HepG2 (cell line): ENCODE results near the gene RAPGEF6. TPM values are rescaled to one million over a fixed set of nuclear protein-coding genes. Genes with fewer than 3 reads are reported as not detected.

ENCODE experiments used
- ADNP ChIP-seq: sonication (generic); formaldehyde crosslinking; IDR thresholded peaks from 2 replicates; pipeline ENCODE4 v1.4.0; 2020; ENCODE audit warnings: missing genetic modification reagents
- CTCF ChIP-seq: sonication (generic); formaldehyde crosslinking; IDR thresholded peaks from 2 replicates; pipeline ENCODE4 v1.5.0; 2020; ENCODE audit warnings: mild to moderate bottlenecking, missing genetic modification reagents, moderate library complexity
- FOXK2 ChIP-seq: fragments of 450-650 bp; IDR thresholded peaks from 2 replicates; pipeline ENCODE4 v1.6.1; 2016
- HOXA7 ChIP-seq: sonication (generic); formaldehyde crosslinking; IDR thresholded peaks from 2 replicates; pipeline ENCODE4 v1.8.1; 2022; ENCODE audit warnings: mild to moderate bottlenecking, missing genetic modification reagents, moderate library complexity
- MED8 ChIP-seq: sonication (generic); formaldehyde crosslinking; IDR thresholded peaks from 2 replicates; pipeline ENCODE4 v1.8.1; 2023; ENCODE audit warnings: mild to moderate bottlenecking, missing genetic modification reagents; ENCODE audit not compliant: insufficient replicate concordance
- SOX13 ChIP-seq, 3 experiments: fragments of 450-650 bp in 1 of 3; sonication (generic) in 1 of 3; formaldehyde crosslinking in 1 of 3; IDR thresholded peaks in 2 of 3; conservative IDR thresholded peaks in 1 of 3; 2 replicates each; pipeline versions ENCODE4 v1.5.0 to v1.6.1; 2016 to 2020; ENCODE audit warnings: antibody characterized with exemption in 1 of 3, mild to moderate bottlenecking in 1 of 3, missing compliant biosample characterization in 1 of 3, missing genetic modification reagents in 1 of 3, moderate library complexity in 1 of 3
- ZBTB33 ChIP-seq: sonication (generic); formaldehyde crosslinking; IDR thresholded peaks from 2 replicates; pipeline ENCODE4 v1.4.0; 2020; ENCODE audit warnings: missing genetic modification reagents
- ZNF3 ChIP-seq: IDR thresholded peaks from 2 replicates; pipeline ENCODE4 v1.7.0; 2017; ENCODE audit warnings: inconsistent platforms
- polyA plus RNA-seq, 8 experiments: library from polyadenylated mRNA; depleted of rRNA in 3 of 8; stranded (reverse) in 7 of 8; unstranded in 1 of 8; fragments of >200 nt; fragmentation: Illumina TruSeq in 4 of 8; extraction: Trizol in 4 of 8; gene quantifications; 2 replicates each; pipeline versions ENCODE4 v1.2.1 to v1.2.3, GENCODE V29; 2011 to 2016; ENCODE audit warnings: low read depth in 4 of 8, missing spikeins in 1 of 8, mixed read lengths in 1 of 8; ENCODE audit not compliant: insufficient read depth in 1 of 8
- total RNA-seq, 5 experiments: library from RNA; depleted of rRNA; stranded (reverse); fragments of >200 nt; fragmentation: Illumina TruSeq; extraction: Trizol; gene quantifications; 2 replicates each; pipeline ENCODE4 v1.2.3, GENCODE V29; 2016; ENCODE audit warnings: low read depth in 1 of 5
- TF ChIP-seq, protein P1 (sequence below): sonication (generic); formaldehyde crosslinking; IDR thresholded peaks from one replicate; pipeline ENCODE4 v1.5.1; 2020; ENCODE audit warnings: mild to moderate bottlenecking, missing genetic modification reagents; ENCODE audit errors: not compliant biosample characterization
- TF ChIP-seq, protein P2 (sequence below), 2 experiments: fragments of 450-650 bp in 1 of 2; sonication (generic) in 1 of 2; formaldehyde crosslinking; IDR thresholded peaks; 2 replicates each; pipeline versions ENCODE4 v1.5.0 to v1.8.0; 2020 to 2022; ENCODE audit warnings: mild to moderate bottlenecking in 1 of 2, missing genetic modification reagents in 1 of 2
- TF ChIP-seq, protein P3 (sequence below): sonication (generic); formaldehyde crosslinking; IDR thresholded peaks from 2 replicates; pipeline ENCODE4 v1.4.0; 2020; ENCODE audit warnings: missing genetic modification reagents, borderline replicate concordance

RAPGEF6 gene
- total and polyA plus RNA-seq, 2 of the 13 experiments (the other 11 are each of a cell fraction or from before 2014, with no cell fraction given): 7.7 to 24.6 TPM

- no peak for TF ChIP-seq CTCF (CRISPR knock-in tag)
- no peak for TF ChIP-seq FOXK2
- TF ChIP-seq, protein P1, sequence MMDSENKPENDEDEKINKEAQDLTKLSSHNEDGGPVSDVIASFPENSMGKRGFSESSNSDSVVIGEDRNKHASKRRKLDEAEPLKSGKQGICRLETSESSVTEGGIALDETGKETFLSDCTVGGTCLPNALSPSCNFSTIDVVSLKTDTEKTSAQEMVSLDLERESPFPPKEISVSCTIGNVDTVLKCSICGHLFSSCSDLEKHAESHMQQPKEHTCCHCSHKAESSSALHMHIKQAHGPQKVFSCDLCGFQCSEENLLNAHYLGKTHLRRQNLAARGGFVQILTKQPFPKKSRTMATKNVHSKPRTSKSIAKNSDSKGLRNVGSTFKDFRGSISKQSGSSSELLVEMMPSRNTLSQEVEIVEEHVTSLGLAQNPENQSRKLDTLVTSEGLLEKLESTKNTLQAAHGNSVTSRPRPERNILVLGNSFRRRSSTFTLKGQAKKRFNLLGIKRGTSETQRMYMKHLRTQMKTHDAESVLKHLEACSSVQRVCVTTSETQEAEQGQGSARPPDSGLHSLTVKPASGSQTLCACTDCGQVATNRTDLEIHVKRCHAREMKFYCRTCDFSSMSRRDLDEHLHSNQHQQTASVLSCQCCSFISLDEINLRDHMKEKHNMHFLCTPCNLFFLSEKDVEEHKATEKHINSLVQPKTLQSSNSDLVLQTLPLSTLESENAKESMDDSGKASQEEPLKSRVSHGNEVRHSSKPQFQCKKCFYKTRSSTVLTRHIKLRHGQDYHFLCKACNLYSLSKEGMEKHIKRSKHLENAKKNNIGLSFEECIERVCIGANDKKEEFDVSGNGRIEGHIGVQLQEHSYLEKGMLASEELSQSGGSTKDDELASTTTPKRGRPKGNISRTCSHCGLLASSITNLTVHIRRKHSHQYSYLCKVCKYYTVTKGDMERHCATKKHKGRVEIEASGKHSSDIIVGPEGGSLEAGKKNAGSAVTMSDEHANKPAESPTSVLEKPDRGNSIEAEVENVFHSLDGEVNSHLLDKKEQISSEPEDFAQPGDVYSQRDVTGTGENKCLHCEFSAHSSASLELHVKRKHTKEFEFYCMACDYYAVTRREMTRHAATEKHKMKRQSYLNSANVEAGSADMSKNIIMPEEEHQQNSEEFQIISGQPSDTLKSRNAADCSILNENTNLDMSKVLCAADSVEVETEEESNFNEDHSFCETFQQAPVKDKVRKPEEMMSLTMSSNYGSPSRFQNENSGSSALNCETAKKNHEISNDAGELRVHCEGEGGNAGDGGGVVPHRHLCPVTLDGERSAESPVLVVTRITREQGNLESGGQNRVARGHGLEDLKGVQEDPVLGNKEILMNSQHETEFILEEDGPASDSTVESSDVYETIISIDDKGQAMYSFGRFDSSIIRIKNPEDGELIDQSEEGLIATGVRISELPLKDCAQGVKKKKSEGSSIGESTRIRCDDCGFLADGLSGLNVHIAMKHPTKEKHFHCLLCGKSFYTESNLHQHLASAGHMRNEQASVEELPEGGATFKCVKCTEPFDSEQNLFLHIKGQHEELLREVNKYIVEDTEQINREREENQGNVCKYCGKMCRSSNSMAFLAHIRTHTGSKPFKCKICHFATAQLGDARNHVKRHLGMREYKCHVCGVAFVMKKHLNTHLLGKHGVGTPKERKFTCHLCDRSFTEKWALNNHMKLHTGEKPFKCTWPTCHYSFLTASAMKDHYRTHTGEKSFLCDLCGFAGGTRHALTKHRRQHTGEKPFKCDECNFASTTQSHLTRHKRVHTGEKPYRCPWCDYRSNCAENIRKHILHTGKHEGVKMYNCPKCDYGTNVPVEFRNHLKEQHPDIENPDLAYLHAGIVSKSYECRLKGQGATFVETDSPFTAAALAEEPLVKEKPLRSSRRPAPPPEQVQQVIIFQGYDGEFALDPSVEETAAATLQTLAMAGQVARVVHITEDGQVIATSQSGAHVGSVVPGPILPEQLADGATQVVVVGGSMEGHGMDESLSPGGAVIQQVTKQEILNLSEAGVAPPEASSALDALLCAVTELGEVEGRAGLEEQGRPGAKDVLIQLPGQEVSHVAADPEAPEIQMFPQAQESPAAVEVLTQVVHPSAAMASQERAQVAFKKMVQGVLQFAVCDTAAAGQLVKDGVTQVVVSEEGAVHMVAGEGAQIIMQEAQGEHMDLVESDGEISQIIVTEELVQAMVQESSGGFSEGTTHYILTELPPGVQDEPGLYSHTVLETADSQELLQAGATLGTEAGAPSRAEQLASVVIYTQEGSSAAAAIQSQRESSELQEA (CRISPR knock-in tag): no peak
- TF ChIP-seq MED8: no peak
- no peak for TF ChIP-seq ADNP (CRISPR knock-in tag)
- TF ChIP-seq, protein P2, sequence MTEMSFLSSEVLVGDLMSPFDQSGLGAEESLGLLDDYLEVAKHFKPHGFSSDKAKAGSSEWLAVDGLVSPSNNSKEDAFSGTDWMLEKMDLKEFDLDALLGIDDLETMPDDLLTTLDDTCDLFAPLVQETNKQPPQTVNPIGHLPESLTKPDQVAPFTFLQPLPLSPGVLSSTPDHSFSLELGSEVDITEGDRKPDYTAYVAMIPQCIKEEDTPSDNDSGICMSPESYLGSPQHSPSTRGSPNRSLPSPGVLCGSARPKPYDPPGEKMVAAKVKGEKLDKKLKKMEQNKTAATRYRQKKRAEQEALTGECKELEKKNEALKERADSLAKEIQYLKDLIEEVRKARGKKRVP (CRISPR knock-in tag; IDR thresholded peaks at IDR 0.05): no peak
- no peak for TF ChIP-seq HOXA7 (CRISPR knock-in tag)
- no peak for TF ChIP-seq ZBTB33 (CRISPR knock-in tag)
- TF ChIP-seq, protein P3, sequence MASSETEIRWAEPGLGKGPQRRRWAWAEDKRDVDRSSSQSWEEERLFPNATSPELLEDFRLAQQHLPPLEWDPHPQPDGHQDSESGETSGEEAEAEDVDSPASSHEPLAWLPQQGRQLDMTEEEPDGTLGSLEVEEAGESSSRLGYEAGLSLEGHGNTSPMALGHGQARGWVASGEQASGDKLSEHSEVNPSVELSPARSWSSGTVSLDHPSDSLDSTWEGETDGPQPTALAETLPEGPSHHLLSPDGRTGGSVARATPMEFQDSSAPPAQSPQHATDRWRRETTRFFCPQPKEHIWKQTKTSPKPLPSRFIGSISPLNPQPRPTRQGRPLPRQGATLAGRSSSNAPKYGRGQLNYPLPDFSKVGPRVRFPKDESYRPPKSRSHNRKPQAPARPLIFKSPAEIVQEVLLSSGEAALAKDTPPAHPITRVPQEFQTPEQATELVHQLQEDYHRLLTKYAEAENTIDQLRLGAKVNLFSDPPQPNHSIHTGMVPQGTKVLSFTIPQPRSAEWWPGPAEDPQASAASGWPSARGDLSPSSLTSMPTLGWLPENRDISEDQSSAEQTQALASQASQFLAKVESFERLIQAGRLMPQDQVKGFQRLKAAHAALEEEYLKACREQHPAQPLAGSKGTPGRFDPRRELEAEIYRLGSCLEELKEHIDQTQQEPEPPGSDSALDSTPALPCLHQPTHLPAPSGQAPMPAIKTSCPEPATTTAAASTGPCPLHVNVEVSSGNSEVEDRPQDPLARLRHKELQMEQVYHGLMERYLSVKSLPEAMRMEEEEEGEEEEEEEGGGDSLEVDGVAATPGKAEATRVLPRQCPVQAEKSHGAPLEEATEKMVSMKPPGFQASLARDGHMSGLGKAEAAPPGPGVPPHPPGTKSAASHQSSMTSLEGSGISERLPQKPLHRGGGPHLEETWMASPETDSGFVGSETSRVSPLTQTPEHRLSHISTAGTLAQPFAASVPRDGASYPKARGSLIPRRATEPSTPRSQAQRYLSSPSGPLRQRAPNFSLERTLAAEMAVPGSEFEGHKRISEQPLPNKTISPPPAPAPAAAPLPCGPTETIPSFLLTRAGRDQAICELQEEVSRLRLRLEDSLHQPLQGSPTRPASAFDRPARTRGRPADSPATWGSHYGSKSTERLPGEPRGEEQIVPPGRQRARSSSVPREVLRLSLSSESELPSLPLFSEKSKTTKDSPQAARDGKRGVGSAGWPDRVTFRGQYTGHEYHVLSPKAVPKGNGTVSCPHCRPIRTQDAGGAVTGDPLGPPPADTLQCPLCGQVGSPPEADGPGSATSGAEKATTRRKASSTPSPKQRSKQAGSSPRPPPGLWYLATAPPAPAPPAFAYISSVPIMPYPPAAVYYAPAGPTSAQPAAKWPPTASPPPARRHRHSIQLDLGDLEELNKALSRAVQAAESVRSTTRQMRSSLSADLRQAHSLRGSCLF (CRISPR knock-in tag): no peak
- TF ChIP-seq SOX13 (IDR thresholded peaks at IDR 0.05): no peak
- no peak for TF ChIP-seq SOX13 (CRISPR knock-in tag; conservative IDR thresholded peaks at IDR 0.05 in 1 of 2, IDR thresholded peaks at IDR 0.05 in 1 of 2)
- no peak for TF ChIP-seq ZNF3 (CRISPR knock-in tag)
These were observed 398 bp downstream of the RAPGEF6 start (continued) for GRCh38 chr5:131634666-131634995.
